Transverse colon (tissue), 4 donors: ENCODE data around the gene ZNF500.
A peak's percentile ranks its signal among the peaks of the same experiment; 100 is the strongest.

Source experiments
- CTCF ChIP-seq, 5 experiments: fragments of 200-600 bp in 3 of 5; fragments of 450-650 bp in 2 of 5; sonication (generic) in 3 of 5; IDR thresholded peaks; 1 replicate in 2 of 5; 2 replicates in 3 of 5; pipeline ENCODE4 v1.5.1; 2016 to 2017; ENCODE audit warnings: antibody characterized with exemption in 5 of 5, inconsistent platforms in 3 of 5, mild to moderate bottlenecking in 2 of 5, moderate library complexity in 1 of 5
- EP300 ChIP-seq: sonication (generic); formaldehyde crosslinking; IDR thresholded peaks from one replicate; pipeline ENCODE4 v1.6.1; 2017; ENCODE audit warnings: antibody characterized with exemption, low read depth
- POLR2A ChIP-seq: fragments of 450-650 bp; IDR thresholded peaks from one replicate; pipeline ENCODE4 v1.6.1; 2016; ENCODE audit warnings: antibody characterized with exemption, mild to moderate bottlenecking, moderate library complexity
- POLR2AphosphoS5 ChIP-seq, 3 donors: sonication (generic); formaldehyde crosslinking; IDR thresholded peaks; one replicate each; pipeline ENCODE4 v1.6.1; 2016; ENCODE audit warnings: antibody characterized with exemption in 3 of 3

DNA sequence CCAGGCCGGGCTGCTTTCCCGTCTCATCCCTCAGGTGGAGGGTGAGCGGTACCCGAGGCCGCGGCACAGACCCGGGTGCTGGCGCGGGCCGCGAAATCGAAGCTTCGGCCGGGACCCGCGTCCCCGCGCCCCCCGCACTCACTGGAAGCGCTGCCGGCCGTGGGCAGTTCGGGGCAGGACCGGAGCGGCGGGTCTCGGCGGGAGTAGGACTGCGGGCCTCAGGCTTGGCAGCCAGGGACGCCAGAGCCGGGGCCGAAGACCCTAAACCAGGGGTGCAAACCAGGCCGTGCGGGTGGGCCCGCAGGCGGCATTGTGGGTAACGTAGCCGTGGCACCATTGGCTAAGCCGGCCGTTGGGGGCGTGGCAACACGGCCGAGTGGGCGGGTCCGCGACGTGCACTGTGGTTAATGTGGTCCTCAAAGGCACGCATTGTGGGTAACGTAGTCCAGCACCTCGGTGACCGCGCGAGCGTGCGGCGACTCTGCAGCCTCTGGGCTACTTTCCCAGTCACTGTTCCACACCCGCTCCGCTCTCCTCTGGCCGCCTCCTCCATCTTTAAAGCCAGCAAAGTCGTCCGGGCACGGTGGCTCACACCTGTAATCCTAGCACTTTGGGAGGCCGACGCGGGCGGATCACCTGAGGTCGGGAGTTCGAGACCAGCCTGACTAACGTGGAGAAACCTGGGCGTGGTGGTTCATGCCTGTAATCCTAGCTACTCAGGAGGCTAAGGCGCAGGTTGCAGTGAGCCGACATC lies at the start of gene ZNF500:
- TF ChIP-seq CTCF (IDR thresholded peaks at IDR 0.05), result no peak
- TF ChIP-seq POLR2AphosphoS5 (IDR thresholded peaks at IDR 0.05), result peak; percentile 83 to 90 (median 85)
- TF ChIP-seq POLR2A, result peak; percentile 69
- TF ChIP-seq EP300, result no peak
